Lung (tissue), 12 donors: ENCODE measurements around the gene FGF12. TPM values are rescaled to one million over a fixed set of nuclear protein-coding genes. Genes with fewer than 3 reads are reported as not detected.

Experiments
- ATAC-seq: fragments of 200-7000 bp; cut with Tn5 transposase; one replicate; pipeline ENCODE4 v1.9.1; 2020; ENCODE audit warnings: moderate number of reproducible peaks; ENCODE audit not compliant: insufficient read depth, low FRiP score
- DNase-seq, 3 donors: peaks; one replicate each; pipeline ENCODE4 v3.0.0-alpha.2; 2013 to 2017
- H3K27ac ChIP-seq, 2 donors: one replicate each; pipeline ENCODE4 v1.5.1; 2013; ENCODE audit warnings: mild to moderate bottlenecking in 2 of 2, moderate library complexity in 2 of 2, control low read depth in 1 of 2, inconsistent platforms in 1 of 2, low read depth in 1 of 2, low read length in 1 of 2
- H3K27me3 ChIP-seq, 3 donors: one replicate each; pipeline ENCODE4 v1.5.1; 2013; ENCODE audit warnings: low read length in 2 of 3; ENCODE audit not compliant: control insufficient read depth in 3 of 3, insufficient read depth in 3 of 3
- H3K36me3 ChIP-seq, 4 donors: one replicate each; pipeline ENCODE4 v1.5.1; 2013; ENCODE audit warnings: low read length in 4 of 4, mild to moderate bottlenecking in 1 of 4, moderate library complexity in 1 of 4; ENCODE audit not compliant: control insufficient read depth in 4 of 4, insufficient read depth in 4 of 4
- H3K4me1 ChIP-seq, 5 donors: one replicate each; pipeline ENCODE4 v1.5.1; 2013; ENCODE audit warnings: low read length in 5 of 5, mild to moderate bottlenecking in 2 of 5, moderate library complexity in 1 of 5; ENCODE audit not compliant: control insufficient read depth in 5 of 5, insufficient read depth in 5 of 5
- H3K4me3 ChIP-seq: one replicate; pipeline ENCODE4 v1.5.1; 2013; ENCODE audit warnings: mild to moderate bottlenecking, control low read depth, moderate library complexity
- H3K9ac ChIP-seq, 2 donors: one replicate each; pipeline ENCODE4 v1.5.1; 2013; ENCODE audit warnings: low read length in 2 of 2, control low read depth in 1 of 2; ENCODE audit not compliant: insufficient read depth in 1 of 2
- H3K9me3 ChIP-seq, 4 donors: one replicate each; pipeline ENCODE4 v1.5.1; 2013; ENCODE audit warnings: low read length in 3 of 4, mild to moderate bottlenecking in 1 of 4, moderate library complexity in 1 of 4; ENCODE audit not compliant: control insufficient read depth in 4 of 4, insufficient read depth in 3 of 4
- WGBS, 2 donors: extraction: QIAGEN DNeasy Blood & Tissue Kit; methylation state at CpG; one replicate each; pipeline ENCODE4 v1.1.7; 2013; 5-methylcytosine and 5-hydroxymethylcytosine counted together
- polyA plus RNA-seq, 2 donors: library from polyadenylated mRNA; stranded (reverse); fragments of 200-250 nt; gene quantifications; one replicate each; pipeline ENCODE4 v1.2.1, GENCODE V29; 2013
- total RNA-seq, 2 donors: library from RNA; depleted of rRNA in 1 of 2; stranded (reverse); fragments of >200 nt in 1 of 2; gene quantifications; one replicate each; pipeline ENCODE4 v1.2.1, GENCODE V29; 2014 to 2021
- TF ChIP-seq, protein P1 (sequence below): IDR thresholded peaks from 2 replicates; pipeline ENCODE4 v1.5.1; 2012; ENCODE audit warnings: mild to moderate bottlenecking; ENCODE audit errors: control extremely low read depth, extremely low read depth
- donor health status: control.
- donor health status: control.
- donor health status: Bipolar disorder and iron deficiency.
- donor health status: healthy.
- donor health status: DM: yes; HTN: yes; CAD: no.

The FGF12 gene
- total and polyA plus RNA-seq, 4 donors: 0.23 to 6.0 (median 1.7) TPM

DNA sequence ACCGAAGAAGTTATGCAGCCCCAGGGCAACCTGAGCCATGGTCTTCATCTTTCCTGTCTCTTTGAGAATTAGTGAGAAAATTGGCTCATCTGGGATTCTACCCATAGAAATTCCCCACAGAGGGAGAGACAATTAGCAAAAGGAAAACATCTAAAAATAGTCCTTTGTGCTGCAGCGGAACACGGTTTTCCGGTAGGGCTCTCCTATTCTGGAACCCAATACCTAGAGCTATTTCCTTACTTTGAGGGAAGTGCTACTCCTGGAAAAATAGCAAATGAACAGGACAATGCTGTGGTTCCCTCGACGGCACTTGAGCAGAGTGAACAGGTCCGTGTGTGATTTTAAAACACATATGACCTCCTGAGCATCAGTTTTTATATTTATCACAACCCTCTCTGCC is 210.5 kb downstream of the FGF12 start:
- Histone ChIP-seq H3K4me1 (peaks cover 0 to 14% (median 11%) of the 10 kb centered on the region in 5 donors), H3K27me3 (peaks cover 0 to 31% (median 13%) of the 10 kb centered on the region in 3 donors), H3K9me3 (no peaks in the 10 kb centered on the region), H3K9ac (no peak overlapping the region), H3K27ac (peak overlapping the region in 1 of 2 donors; percentile 51), H3K4me3 (no peak overlapping the region), H3K36me3 (no peaks in the 10 kb centered on the region)
- DNase-seq (no peak), ATAC-seq (no peak)
- TF ChIP-seq, protein P1, sequence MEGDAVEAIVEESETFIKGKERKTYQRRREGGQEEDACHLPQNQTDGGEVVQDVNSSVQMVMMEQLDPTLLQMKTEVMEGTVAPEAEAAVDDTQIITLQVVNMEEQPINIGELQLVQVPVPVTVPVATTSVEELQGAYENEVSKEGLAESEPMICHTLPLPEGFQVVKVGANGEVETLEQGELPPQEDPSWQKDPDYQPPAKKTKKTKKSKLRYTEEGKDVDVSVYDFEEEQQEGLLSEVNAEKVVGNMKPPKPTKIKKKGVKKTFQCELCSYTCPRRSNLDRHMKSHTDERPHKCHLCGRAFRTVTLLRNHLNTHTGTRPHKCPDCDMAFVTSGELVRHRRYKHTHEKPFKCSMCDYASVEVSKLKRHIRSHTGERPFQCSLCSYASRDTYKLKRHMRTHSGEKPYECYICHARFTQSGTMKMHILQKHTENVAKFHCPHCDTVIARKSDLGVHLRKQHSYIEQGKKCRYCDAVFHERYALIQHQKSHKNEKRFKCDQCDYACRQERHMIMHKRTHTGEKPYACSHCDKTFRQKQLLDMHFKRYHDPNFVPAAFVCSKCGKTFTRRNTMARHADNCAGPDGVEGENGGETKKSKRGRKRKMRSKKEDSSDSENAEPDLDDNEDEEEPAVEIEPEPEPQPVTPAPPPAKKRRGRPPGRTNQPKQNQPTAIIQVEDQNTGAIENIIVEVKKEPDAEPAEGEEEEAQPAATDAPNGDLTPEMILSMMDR: no peak
- 55 to 63% methylated on average over 7 of the region's 7 CpGs for WGBS, 2 donors

DNA sequence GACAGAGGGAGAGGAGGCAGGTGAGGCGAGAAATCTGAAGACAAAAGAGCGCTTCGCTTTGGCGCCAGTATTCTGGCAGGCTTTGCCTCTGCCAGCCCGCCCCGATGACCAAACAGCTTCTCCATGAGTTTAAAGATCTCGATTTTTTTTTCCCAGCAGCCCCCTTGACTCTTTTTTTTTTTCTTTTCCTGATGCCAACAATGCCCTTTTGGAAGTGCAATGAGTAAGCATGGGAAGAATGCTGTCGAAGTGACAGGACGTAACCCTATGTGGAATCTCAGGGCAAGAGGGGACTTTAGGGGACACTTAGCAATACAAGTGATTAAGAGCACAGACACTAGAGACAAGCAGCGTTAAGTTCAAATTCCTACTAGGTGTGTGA is 211.7 kb downstream of the FGF12 start:
- Histone ChIP-seq H3K9me3 (peaks cover 0 to 2% (median 0%) of the 10 kb centered on the region in 4 donors), H3K27me3 (peaks cover 0 to 31% (median 13%) of the 10 kb centered on the region in 3 donors), H3K27ac (peak overlapping the region in 1 of 2 donors; percentile 51), H3K36me3 (no peaks in the 10 kb centered on the region), H3K4me1 (peaks cover 0 to 14% (median 11%) of the 10 kb centered on the region in 5 donors), H3K9ac (no peak overlapping the region), H3K4me3 (no peak overlapping the region)
- DNase-seq: no peak
- no peak for ATAC-seq
- TF ChIP-seq, protein P1: no peak
- WGBS, 2 donors: 7 to 9% methylated on average over 10 of the region's 10 CpGs

DNA sequence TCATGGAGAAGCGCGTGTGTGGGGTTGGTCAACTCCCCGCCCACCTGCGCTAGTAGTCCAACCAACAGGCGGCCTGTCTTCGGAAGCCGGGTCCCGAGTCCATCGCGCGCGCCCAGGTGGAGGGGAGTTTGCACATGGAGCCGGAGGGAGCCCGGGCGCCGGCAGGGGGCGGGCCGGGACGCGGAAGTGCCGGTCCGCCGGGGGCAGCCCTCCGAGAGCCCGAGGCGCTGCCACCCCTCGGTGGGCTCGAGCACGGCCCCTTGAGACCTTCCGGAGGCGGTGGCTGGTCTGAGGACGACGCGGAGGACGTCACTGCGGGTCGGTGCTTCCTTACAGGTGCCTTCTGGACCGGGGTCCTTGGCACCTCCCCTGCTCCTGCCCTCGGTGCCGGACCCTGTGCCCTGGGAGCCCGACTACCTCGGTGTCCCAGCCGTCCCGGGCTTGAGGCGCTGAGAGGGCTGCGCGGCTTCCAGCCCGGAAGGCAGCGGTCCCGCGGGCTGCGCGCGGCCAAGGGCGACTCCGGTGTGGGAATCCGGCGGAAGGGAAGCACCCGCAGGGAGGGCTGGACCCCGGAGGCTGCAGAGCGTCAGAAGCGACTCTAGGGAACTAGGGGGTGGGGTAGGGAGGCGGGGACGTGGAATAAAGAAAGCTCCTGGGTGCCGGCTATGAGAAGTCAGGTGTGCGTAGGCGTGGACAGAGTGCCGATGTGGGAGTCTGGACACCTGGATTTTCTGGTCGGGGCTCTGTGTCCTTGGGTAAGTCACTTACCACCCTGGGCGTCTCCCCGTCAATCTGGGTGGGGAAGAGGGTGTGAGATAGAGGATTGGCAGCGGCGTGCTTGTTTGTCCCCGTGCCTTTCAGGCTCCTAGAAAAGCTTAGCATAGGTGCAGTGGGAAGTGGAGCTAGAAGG is 212.3 kb downstream of the FGF12 start:
- H3K27ac ChIP-seq: peak overlapping the region in 1 of 2 donors; percentile 17
- TF ChIP-seq, protein P1: no peak
- peak; percentile 23 for ATAC-seq

More for the DNA sequence above, 212.3 kb downstream of the FGF12 start:
- peaks cover 0 to 2% (median 0%) of the 10 kb centered on the region in 4 donors for H3K9me3 ChIP-seq
- H3K9ac ChIP-seq: no peak overlapping the region
- 3 to 5% methylated on average over 62 to 74 of the region's 74 CpGs for WGBS, 2 donors
- H3K4me1 ChIP-seq: peaks cover 0 to 14% (median 11%) of the 10 kb centered on the region in 5 donors
- peaks cover 0 to 31% (median 13%) of the 10 kb centered on the region in 3 donors for H3K27me3 ChIP-seq
- H3K36me3 ChIP-seq: no peaks in the 10 kb centered on the region
- DNase-seq: peak in 2 of 3 donors; percentile 3 to 18
- no peak overlapping the region for H3K4me3 ChIP-seq
